WTC11 (cell line): ENCODE results near the gene ECM2. TPM values are rescaled to one million over a fixed set of nuclear protein-coding genes. Genes with fewer than 3 reads are reported as not detected.

Experiments
- ATAC-seq: fragments of 200-7000 bp; cut with Tn5 transposase; 2 replicates; pipeline ENCODE4 v1.10.0; 2021; ENCODE audit warnings: mild to moderate bottlenecking, moderate library complexity
- CTCF ChIA-PET: fragments of 300-600 bp; sonication (Branson Sonifier 250); formaldehyde crosslinking; loops from one replicate; lab custom pipeline; 2021; ENCODE audit warnings: antibody characterized with exemption; lab: Charles Lee
- POLR2A ChIA-PET: fragments of 350-600 bp; sonication (Branson Sonifier 250); formaldehyde crosslinking; loops from one replicate; lab custom pipeline; 2021; ENCODE audit warnings: antibody characterized with exemption; lab: Charles Lee
- DNase-seq: peaks from one replicate; pipeline ENCODE4 v3.0.0; 2021; ENCODE audit warnings: low spot score
- H3K27ac Mint-ChIP-seq: 2 replicates; pipeline ENCODE4 v1.8.0; 2021; ENCODE audit warnings: mixed read lengths
- H3K27me3 Mint-ChIP-seq: 2 replicates; pipeline ENCODE4 v1.8.0; 2021; ENCODE audit warnings: low read depth, mild to moderate bottlenecking, moderate library complexity, mixed read lengths
- H3K36me3 Mint-ChIP-seq: 2 replicates; pipeline ENCODE4 v1.8.0; 2021; ENCODE audit warnings: mixed read lengths
- H3K4me1 Mint-ChIP-seq: 2 replicates; pipeline ENCODE4 v1.8.0; 2022; ENCODE audit warnings: mixed read lengths
- H3K4me3 Mint-ChIP-seq: 2 replicates; pipeline ENCODE4 v1.8.0; 2021; ENCODE audit warnings: mild to moderate bottlenecking, moderate library complexity, mixed read lengths
- H3K9me3 Mint-ChIP-seq: 2 replicates; pipeline ENCODE4 v1.8.0; 2021; ENCODE audit warnings: mixed read lengths
- ATF1 ChIP-seq: sonication (generic); formaldehyde crosslinking; IDR thresholded peaks from 2 replicates; pipeline ENCODE4 v1.8.1; 2023; ENCODE audit warnings: mild to moderate bottlenecking, moderate library complexity, missing genetic modification reagents
- ATF2 ChIP-seq: sonication (generic); formaldehyde crosslinking; IDR thresholded peaks from 2 replicates; pipeline ENCODE4 v1.8.1; 2022; ENCODE audit warnings: low read depth, missing genetic modification reagents, borderline replicate concordance
- CBFB ChIP-seq: sonication (generic); formaldehyde crosslinking; IDR thresholded peaks from 2 replicates; pipeline ENCODE4 v1.8.1; 2022; ENCODE audit warnings: mild to moderate bottlenecking, low read depth, missing genetic modification reagents
- EMX1 ChIP-seq: fragments of 250-450 bp; sonication (Bioruptor Pico); IDR thresholded peaks from 2 replicates; pipeline ENCODE4 v1.8.0; 2021; ENCODE audit warnings: mild to moderate bottlenecking
- ERG ChIP-seq: fragments of 250-450 bp; sonication (Bioruptor Pico); IDR thresholded peaks from 2 replicates; pipeline ENCODE4 v1.8.0; 2021; ENCODE audit warnings: mild to moderate bottlenecking
- GABPB1 ChIP-seq: sonication (generic); formaldehyde crosslinking; IDR thresholded peaks from 2 replicates; pipeline ENCODE4 v1.8.1; 2023; ENCODE audit warnings: mild to moderate bottlenecking, missing genetic modification reagents
- GTF2I ChIP-seq: fragments of 250-450 bp; sonication (Bioruptor Pico); conservative IDR thresholded peaks from 2 replicates; pipeline ENCODE4 v1.4.0; 2021; ENCODE audit warnings: mild to moderate bottlenecking
- HMGA2 ChIP-seq: fragments of 250-450 bp; sonication (Bioruptor Pico); IDR thresholded peaks from 2 replicates; pipeline ENCODE4 v1.4.0; 2021; ENCODE audit warnings: mild to moderate bottlenecking, moderate library complexity
- NR3C1 ChIP-seq: sonication (generic); formaldehyde crosslinking; conservative IDR thresholded peaks from 2 replicates; pipeline ENCODE4 v1.8.1; 2023; ENCODE audit warnings: low read depth, mild to moderate bottlenecking, missing genetic modification reagents
- RORB ChIP-seq: fragments of 250-450 bp; sonication (Bioruptor Pico); IDR thresholded peaks from 2 replicates; pipeline ENCODE4 v1.9.0; 2021; ENCODE audit warnings: mild to moderate bottlenecking
- TEAD1 ChIP-seq: sonication (generic); formaldehyde crosslinking; IDR thresholded peaks from 2 replicates; pipeline ENCODE4 v1.8.0; 2022; ENCODE audit warnings: mild to moderate bottlenecking, missing genetic modification reagents
- ZNF219 ChIP-seq: sonication (generic); formaldehyde crosslinking; IDR thresholded peaks from 2 replicates; pipeline ENCODE4 v1.8.0; 2023; ENCODE audit warnings: missing genetic modification reagents, mild to moderate bottlenecking, borderline replicate concordance
- ZNF396 ChIP-seq: fragments of 250-450 bp; sonication (Bioruptor Pico); IDR thresholded peaks from 2 replicates; pipeline ENCODE4 v1.8.0; 2021; ENCODE audit warnings: mild to moderate bottlenecking, moderate library complexity, borderline replicate concordance
- ZNF416 ChIP-seq: fragments of 250-450 bp; sonication (Bioruptor Pico); IDR thresholded peaks from 2 replicates; pipeline ENCODE4 v1.9.0; 2021; ENCODE audit warnings: mild to moderate bottlenecking, inconsistent platforms
- ZNF423 ChIP-seq: fragments of 250-450 bp; sonication (Bioruptor Pico); IDR thresholded peaks from 2 replicates; pipeline ENCODE4 v2.1.2; 2022; ENCODE audit warnings: mild to moderate bottlenecking, moderate library complexity
- ZNF532 ChIP-seq: fragments of 250-450 bp; sonication (Bioruptor Pico); IDR thresholded peaks from 2 replicates; pipeline ENCODE4 v1.9.0; 2021; ENCODE audit warnings: mild to moderate bottlenecking, borderline replicate concordance
- ZNF671 ChIP-seq: fragments of 250-450 bp; sonication (Bioruptor Pico); IDR thresholded peaks from 2 replicates; pipeline ENCODE4 v1.8.0; 2021; ENCODE audit warnings: mild to moderate bottlenecking
- total RNA-seq: library from RNA; stranded (reverse); gene quantifications from 3 replicates; pipeline ENCODE4 v1.2.3, GENCODE V29; 2021
- TF ChIP-seq, protein P1 (sequence below): sonication (generic); formaldehyde crosslinking; IDR thresholded peaks from 2 replicates; pipeline ENCODE4 v1.8.0; 2023; ENCODE audit warnings: missing genetic modification reagents, mild to moderate bottlenecking, borderline replicate concordance
- TF ChIP-seq, protein P2 (sequence below): sonication (generic); formaldehyde crosslinking; IDR thresholded peaks from 2 replicates; pipeline ENCODE4 v1.8.1; 2023; ENCODE audit warnings: mild to moderate bottlenecking, missing genetic modification reagents, moderate library complexity
- TF ChIP-seq, protein P3 (sequence below): fragments of 200-600 bp; IDR thresholded peaks from 2 replicates; pipeline ENCODE4 v1.8.0; 2022; ENCODE audit warnings: antibody characterized with exemption

Gene ECM2
- total RNA-seq, 1 experiment from 2014 or later = not detected

DNA sequence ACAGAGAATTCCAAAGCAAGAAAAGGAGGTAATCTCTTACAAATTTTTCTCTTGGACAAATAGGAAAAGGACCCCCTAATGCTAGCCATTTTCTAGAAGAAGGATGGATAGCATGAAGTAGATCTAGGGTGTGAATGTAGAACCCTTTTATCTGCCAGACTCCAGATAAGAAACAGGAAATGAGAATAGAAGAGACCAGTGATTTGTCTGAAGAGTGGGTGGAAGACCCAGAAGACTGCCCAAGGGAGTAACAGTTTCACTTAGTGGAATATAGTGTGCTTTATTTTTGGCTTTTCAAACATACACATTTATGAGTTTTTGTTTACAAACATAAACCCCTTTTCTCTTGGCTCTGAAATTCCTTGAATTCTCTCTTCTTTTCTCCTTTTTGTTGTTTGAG lies 25.0 kb downstream of the ECM2 start (continued):
- TF ChIP-seq, protein P1, sequence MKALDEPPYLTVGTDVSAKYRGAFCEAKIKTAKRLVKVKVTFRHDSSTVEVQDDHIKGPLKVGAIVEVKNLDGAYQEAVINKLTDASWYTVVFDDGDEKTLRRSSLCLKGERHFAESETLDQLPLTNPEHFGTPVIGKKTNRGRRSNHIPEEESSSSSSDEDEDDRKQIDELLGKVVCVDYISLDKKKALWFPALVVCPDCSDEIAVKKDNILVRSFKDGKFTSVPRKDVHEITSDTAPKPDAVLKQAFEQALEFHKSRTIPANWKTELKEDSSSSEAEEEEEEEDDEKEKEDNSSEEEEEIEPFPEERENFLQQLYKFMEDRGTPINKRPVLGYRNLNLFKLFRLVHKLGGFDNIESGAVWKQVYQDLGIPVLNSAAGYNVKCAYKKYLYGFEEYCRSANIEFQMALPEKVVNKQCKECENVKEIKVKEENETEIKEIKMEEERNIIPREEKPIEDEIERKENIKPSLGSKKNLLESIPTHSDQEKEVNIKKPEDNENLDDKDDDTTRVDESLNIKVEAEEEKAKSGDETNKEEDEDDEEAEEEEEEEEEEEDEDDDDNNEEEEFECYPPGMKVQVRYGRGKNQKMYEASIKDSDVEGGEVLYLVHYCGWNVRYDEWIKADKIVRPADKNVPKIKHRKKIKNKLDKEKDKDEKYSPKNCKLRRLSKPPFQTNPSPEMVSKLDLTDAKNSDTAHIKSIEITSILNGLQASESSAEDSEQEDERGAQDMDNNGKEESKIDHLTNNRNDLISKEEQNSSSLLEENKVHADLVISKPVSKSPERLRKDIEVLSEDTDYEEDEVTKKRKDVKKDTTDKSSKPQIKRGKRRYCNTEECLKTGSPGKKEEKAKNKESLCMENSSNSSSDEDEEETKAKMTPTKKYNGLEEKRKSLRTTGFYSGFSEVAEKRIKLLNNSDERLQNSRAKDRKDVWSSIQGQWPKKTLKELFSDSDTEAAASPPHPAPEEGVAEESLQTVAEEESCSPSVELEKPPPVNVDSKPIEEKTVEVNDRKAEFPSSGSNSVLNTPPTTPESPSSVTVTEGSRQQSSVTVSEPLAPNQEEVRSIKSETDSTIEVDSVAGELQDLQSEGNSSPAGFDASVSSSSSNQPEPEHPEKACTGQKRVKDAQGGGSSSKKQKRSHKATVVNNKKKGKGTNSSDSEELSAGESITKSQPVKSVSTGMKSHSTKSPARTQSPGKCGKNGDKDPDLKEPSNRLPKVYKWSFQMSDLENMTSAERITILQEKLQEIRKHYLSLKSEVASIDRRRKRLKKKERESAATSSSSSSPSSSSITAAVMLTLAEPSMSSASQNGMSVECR (CRISPR knock-in tag) = no peak
- TF ChIP-seq ERG (CRISPR knock-in tag) (no peak), ZNF219 (no peak)
- TF ChIP-seq, all 79 proteins: peak for 0

- ChIA-PET CTCF (no interaction called here), POLR2A (no interaction called here)
- Mint-ChIP-seq H3K27ac (no peak overlapping the region), H3K9me3 (no peaks in the 10 kb centered on the region), H3K4me1 (peaks cover 10% of the 10 kb centered on the region), H3K4me3 (no peak overlapping the region), H3K27me3 (no peaks in the 10 kb centered on the region), H3K36me3 (no peaks in the 10 kb centered on the region)
- no peak for DNase-seq
- TF ChIP-seq NR3C1 (CRISPR knock-in tag) (no peak), ZNF532 (no peak), GABPB1 (no peak), HMGA2 (CRISPR knock-in tag) (no peak), ZNF423 (CRISPR knock-in tag) (no peak), EMX1 (CRISPR knock-in tag) (no peak), CBFB (CRISPR knock-in tag) (no peak), RORB (CRISPR knock-in tag) (no peak), ATF1 (no peak), ZNF416 (CRISPR knock-in tag) (no peak), ZNF396 (CRISPR knock-in tag) (no peak), ZNF671 (CRISPR knock-in tag) (no peak), ATF2 (CRISPR knock-in tag) (no peak), GTF2I (CRISPR knock-in tag) (no peak), TEAD1 (CRISPR knock-in tag) (no peak)
- TF ChIP-seq, protein P2, sequence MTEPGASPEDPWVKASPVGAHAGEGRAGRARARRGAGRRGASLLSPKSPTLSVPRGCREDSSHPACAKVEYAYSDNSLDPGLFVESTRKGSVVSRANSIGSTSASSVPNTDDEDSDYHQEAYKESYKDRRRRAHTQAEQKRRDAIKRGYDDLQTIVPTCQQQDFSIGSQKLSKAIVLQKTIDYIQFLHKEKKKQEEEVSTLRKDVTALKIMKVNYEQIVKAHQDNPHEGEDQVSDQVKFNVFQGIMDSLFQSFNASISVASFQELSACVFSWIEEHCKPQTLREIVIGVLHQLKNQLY = no peak
- TF ChIP-seq, protein P3, sequence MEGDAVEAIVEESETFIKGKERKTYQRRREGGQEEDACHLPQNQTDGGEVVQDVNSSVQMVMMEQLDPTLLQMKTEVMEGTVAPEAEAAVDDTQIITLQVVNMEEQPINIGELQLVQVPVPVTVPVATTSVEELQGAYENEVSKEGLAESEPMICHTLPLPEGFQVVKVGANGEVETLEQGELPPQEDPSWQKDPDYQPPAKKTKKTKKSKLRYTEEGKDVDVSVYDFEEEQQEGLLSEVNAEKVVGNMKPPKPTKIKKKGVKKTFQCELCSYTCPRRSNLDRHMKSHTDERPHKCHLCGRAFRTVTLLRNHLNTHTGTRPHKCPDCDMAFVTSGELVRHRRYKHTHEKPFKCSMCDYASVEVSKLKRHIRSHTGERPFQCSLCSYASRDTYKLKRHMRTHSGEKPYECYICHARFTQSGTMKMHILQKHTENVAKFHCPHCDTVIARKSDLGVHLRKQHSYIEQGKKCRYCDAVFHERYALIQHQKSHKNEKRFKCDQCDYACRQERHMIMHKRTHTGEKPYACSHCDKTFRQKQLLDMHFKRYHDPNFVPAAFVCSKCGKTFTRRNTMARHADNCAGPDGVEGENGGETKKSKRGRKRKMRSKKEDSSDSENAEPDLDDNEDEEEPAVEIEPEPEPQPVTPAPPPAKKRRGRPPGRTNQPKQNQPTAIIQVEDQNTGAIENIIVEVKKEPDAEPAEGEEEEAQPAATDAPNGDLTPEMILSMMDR = no peak
- no peak for ATAC-seq
These were observed 26.7 kb downstream of the ECM2 start for GRCh38 chr9:92509050-92509449.
